Activated CD8-positive, alpha-beta T cell treated with anti-CD3 and anti-CD28 coated beads, Interleukin-2, amount 10 ng/mL, durations not matched to agents 7 days and 5 days (primary cell): Measurements from ENCODE around the gene GOLGA7B. TPM values are rescaled to one million over a fixed set of nuclear protein-coding genes. Genes with fewer than 3 reads are reported as not detected.

Experiments used
- ATAC-seq: fragments of 150-1000 bp; cut with Tn5 transposase; one replicate; pipeline ENCODE4 v1.10.0; 2021; ENCODE audit warnings: moderate library complexity
- CTCF ChIA-PET: fragments of 350-600 bp; sonication (Branson Sonifier 250); formaldehyde crosslinking; loops from one replicate; lab custom pipeline; 2021; ENCODE audit warnings: antibody characterized with exemption; lab: Charles Lee
- POLR2A ChIA-PET: fragments of 350-600 bp; sonication (Branson Sonifier 250); formaldehyde crosslinking; loops from one replicate; lab custom pipeline; 2021; ENCODE audit warnings: antibody characterized with exemption; lab: Charles Lee
- DNase-seq: peaks from one replicate; pipeline ENCODE4 v3.0.0-alpha.2; 2020
- H3K27ac Mint-ChIP-seq: one replicate; pipeline ENCODE4 v1.8.0; 2021; ENCODE audit warnings: mild to moderate bottlenecking, mixed read lengths
- H3K27me3 Mint-ChIP-seq: one replicate; pipeline ENCODE4 v1.8.0; 2021; ENCODE audit warnings: low read depth, mixed read lengths
- H3K36me3 Mint-ChIP-seq: one replicate; pipeline ENCODE4 v1.8.0; 2021; ENCODE audit warnings: low read depth, mixed read lengths
- H3K4me1 Mint-ChIP-seq: one replicate; pipeline ENCODE4 v1.8.0; 2021; ENCODE audit warnings: low read depth, mixed read lengths
- H3K4me3 Mint-ChIP-seq: one replicate; pipeline ENCODE4 v1.8.0; 2021; ENCODE audit warnings: mild to moderate bottlenecking, mixed read lengths
- H3K9me3 Mint-ChIP-seq: one replicate; pipeline ENCODE4 v1.8.0; 2022; ENCODE audit warnings: mixed read lengths; ENCODE audit not compliant: insufficient read depth
- total RNA-seq, 2 experiments: library from RNA; stranded (reverse); gene quantifications; one replicate each; pipeline ENCODE4 v1.2.3, GENCODE V29; 2021

GOLGA7B gene
- total RNA-seq, 2 experiments from 2014 or later = 10.4 to 11.0 TPM

- no peaks in the 10 kb centered on the region for H3K36me3 Mint-ChIP-seq
- no peaks in the 10 kb centered on the region for H3K4me1 Mint-ChIP-seq
- no peak overlapping the region for H3K27ac Mint-ChIP-seq
- no peak for ATAC-seq
- ChIA-PET CTCF (no interaction called here), POLR2A (no interaction called here)
- peaks cover 7% of the 10 kb centered on the region for H3K27me3 Mint-ChIP-seq
- no peak overlapping the region for H3K4me3 Mint-ChIP-seq
- no peak for DNase-seq
- H3K9me3 Mint-ChIP-seq = no peaks in the 10 kb centered on the region
Measured at GRCh38 chr10:97818572-97818971, 31.1 kb upstream of the GOLGA7B start.

GRCh38 chr10:97820096-97820704 lies 29.4 kb upstream of the GOLGA7B start:
- no peak for ATAC-seq
- CTCF ChIA-PET = interaction anchor here (1.5 kb wide), 1 partner anchor 49 kb away, joined by 3 read pairs; no protein-coding TSS in a partner anchor
- no peak for DNase-seq
- H3K4me3 Mint-ChIP-seq = no peak overlapping the region
- no peaks in the 10 kb centered on the region for H3K4me1 Mint-ChIP-seq
- H3K27ac Mint-ChIP-seq = no peak overlapping the region
- no peaks in the 10 kb centered on the region for H3K9me3 Mint-ChIP-seq
- peaks cover 7% of the 10 kb centered on the region for H3K27me3 Mint-ChIP-seq
- POLR2A ChIA-PET = no interaction called here
- no peaks in the 10 kb centered on the region for H3K36me3 Mint-ChIP-seq

GRCh38 chr10:97821308-97822038 lies 28.2 kb upstream of the GOLGA7B start:
- Mint-ChIP-seq H3K4me1 (no peaks in the 10 kb centered on the region), H3K9me3 (no peaks in the 10 kb centered on the region), H3K27ac (no peak overlapping the region), H3K4me3 (no peak overlapping the region), H3K36me3 (no peaks in the 10 kb centered on the region), H3K27me3 (peaks cover 7% of the 10 kb centered on the region)
- DNase-seq = no peak
- CTCF ChIA-PET = interaction anchor here (0.6 to 1.4 kb wide), 3 partner anchors 9 to 48 kb away, joined by 3 read pairs; no protein-coding TSS in a partner anchor
- no peak for ATAC-seq
- POLR2A ChIA-PET = no interaction called here

GRCh38 chr10:97822261-97822687 lies 27.4 kb upstream of the GOLGA7B start:
- Mint-ChIP-seq H3K4me3 (no peak overlapping the region), H3K27ac (no peak overlapping the region), H3K9me3 (no peaks in the 10 kb centered on the region), H3K27me3 (peaks cover 7% of the 10 kb centered on the region), H3K36me3 (no peaks in the 10 kb centered on the region), H3K4me1 (peaks cover 3% of the 10 kb centered on the region)
- ChIA-PET CTCF (interaction anchor here (0.6 to 1.4 kb wide), 2 partner anchors 10 to 47 kb away, joined by 3 read pairs; no protein-coding TSS in a partner anchor), POLR2A (no interaction called here)
- DNase-seq (no peak), ATAC-seq (no peak)

DNA sequence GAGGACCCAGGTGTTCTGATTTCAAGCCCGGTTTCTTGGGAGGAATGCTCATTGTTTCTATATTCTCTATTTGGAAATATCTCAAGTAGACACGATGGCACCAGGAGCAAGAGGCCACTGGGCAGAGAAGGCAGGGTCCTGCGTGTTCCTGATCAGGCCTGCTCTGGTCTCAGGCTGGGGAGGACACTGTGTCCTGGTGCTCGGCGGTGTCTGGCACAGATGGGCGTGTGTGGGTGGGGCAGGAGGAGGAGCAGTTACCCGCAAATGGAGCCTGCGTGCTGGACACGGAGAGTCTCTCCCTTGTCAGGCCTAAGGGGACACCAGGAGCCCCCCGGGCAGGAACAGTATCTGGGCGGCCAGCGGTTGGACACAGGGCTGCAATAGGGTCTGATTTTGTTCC lies 25.9 kb upstream of the GOLGA7B start:
- ChIA-PET POLR2A (no interaction called here), CTCF (interaction anchor here (1.5 kb wide), 1 partner anchor 31 kb away, joined by 5 read pairs; no protein-coding TSS in a partner anchor)
- DNase-seq (no peak), ATAC-seq (no peak)
- H3K9me3 Mint-ChIP-seq = no peaks in the 10 kb centered on the region
- peaks cover 15% of the 10 kb centered on the region for H3K4me1 Mint-ChIP-seq
- peak overlapping the region; percentile 63 for H3K27ac Mint-ChIP-seq
- no peak overlapping the region for H3K4me3 Mint-ChIP-seq
- H3K36me3 Mint-ChIP-seq = no peaks in the 10 kb centered on the region
- peaks cover 2% of the 10 kb centered on the region for H3K27me3 Mint-ChIP-seq

DNA sequence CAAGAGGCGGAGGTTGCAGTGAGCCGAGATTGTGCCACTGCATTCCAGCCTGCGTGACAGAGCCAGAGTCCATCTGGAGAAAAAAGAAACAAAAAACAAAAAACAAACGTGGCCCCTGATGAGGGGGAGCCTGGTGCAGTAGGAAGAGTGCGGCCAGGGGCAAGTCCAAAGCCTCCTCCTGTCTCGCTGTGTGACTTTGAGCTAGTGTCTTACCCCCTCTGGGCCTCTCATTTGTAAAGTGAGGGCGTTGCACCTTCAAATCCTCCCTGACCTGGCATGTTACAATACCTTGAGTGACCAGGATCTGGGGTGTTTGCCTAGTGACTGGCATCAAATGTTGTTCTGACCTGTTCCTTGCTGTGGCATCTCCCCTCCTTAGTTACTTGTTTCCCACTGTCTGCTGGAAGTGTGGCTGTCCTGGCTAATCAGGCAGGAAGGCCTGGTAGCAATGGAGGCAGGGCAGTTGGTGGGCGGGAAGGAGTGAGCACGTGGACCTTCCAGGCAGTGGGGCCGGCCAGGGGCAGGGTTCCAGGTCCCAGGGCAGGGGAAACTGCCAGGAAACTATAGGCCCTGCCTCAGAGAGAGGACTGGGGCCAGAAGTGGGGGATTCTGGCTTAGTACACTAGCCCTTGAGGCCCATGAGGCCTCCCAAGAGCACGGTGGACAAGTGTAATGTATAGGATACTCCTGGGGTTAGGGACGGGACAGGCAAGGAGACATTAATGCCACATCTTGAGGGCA lies 24.5 kb upstream of the GOLGA7B start:
- DNase-seq (no peak), ATAC-seq (no peak)
- POLR2A ChIA-PET = no interaction called here
- Mint-ChIP-seq H3K9me3 (no peaks in the 10 kb centered on the region), H3K4me3 (no peak overlapping the region), H3K36me3 (no peaks in the 10 kb centered on the region), H3K4me1 (peaks cover 28% of the 10 kb centered on the region), H3K27ac (peak overlapping the region; percentile 5), H3K27me3 (peaks cover under 1% of the 10 kb centered on the region)
- CTCF ChIA-PET = interaction anchor here (1.5 kb wide), 1 partner anchor 33 kb away, joined by 5 read pairs; no protein-coding TSS in a partner anchor

DNA sequence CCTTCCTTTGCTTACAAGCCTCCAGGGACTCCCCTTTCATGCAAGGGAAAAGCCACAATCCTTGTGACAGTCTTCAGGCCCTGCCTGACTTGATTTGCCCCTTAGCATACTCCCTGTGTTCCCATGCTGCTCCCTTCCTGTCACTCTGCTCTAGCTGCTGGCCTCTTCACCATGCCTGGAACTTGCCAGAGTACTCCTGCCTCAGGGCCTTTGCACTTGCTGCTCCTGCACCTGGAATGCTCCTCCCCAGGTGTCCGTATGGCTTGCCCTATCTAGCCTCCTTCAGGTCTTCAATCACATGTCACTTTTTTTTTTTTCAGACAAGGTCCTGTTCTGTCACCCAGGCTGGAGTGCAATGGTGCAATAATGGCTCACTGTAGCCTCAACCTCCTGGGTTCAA lies 22.8 kb upstream of the GOLGA7B start:
- H3K27ac Mint-ChIP-seq = no peak overlapping the region
- no peak overlapping the region for H3K4me3 Mint-ChIP-seq
- DNase-seq (no peak), ATAC-seq (no peak)
- H3K36me3 Mint-ChIP-seq = no peaks in the 10 kb centered on the region
- ChIA-PET CTCF (interaction anchor here (1.0 to 1.5 kb wide), 2 partner anchors 35 to 42 kb away, joined by 3 to 8 read pairs; no protein-coding TSS in a partner anchor), POLR2A (no interaction called here)
- H3K27me3 Mint-ChIP-seq = no peaks in the 10 kb centered on the region
- H3K9me3 Mint-ChIP-seq = no peaks in the 10 kb centered on the region
- peaks cover 36% of the 10 kb centered on the region for H3K4me1 Mint-ChIP-seq

GRCh38 chr10:97827702-97828291 lies 21.8 kb upstream of the GOLGA7B start:
- Mint-ChIP-seq H3K36me3 (no peaks in the 10 kb centered on the region), H3K9me3 (no peaks in the 10 kb centered on the region), H3K4me3 (no peak overlapping the region), H3K4me1 (peaks cover 36% of the 10 kb centered on the region), H3K27me3 (peaks cover 2% of the 10 kb centered on the region), H3K27ac (peak overlapping the region; percentile 75)
- no peak for DNase-seq
- no peak for ATAC-seq
- ChIA-PET CTCF (interaction anchor here (0.8 to 1.6 kb wide), 5 partner anchors 22 to 44 kb away, joined by 3 to 8 read pairs (median 3); partner anchors contain the start of gene GOLGA7B), POLR2A (interaction anchor here (1.2 kb wide), 1 partner anchor 22 kb away, joined by 4 read pairs; the partner anchor contains the start of gene GOLGA7B)

- H3K4me3 Mint-ChIP-seq = no peak overlapping the region
- POLR2A ChIA-PET = interaction anchor here (0.6 to 1.2 kb wide), 2 partner anchors 21 to 32 kb away, joined by 3 to 4 read pairs; partner anchors contain the start of gene GOLGA7B
- peak overlapping the region; percentile 75 for H3K27ac Mint-ChIP-seq
Measured at GRCh38 chr10:97828721-97829120, 20.9 kb upstream of the GOLGA7B start.

DNA sequence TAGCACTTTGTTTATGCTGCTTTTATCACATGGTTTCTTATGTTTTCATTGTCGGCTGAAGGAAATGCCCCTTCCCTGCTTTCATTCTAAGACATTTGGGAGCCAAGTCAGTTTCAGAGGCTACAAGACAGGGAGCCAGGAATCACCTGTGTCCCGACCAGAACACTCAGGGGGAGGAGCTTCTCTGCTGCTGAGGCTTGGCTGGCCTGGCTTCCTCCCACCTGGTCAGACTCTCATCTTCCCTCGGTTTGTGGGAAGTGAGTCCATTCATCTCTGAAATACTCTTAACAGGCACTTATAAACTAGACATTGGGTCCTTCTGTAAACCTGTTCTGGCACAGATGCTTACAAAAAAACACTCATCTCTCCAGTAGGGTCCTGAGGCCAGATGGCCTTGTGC lies 19.6 kb upstream of the GOLGA7B start:
- H3K9me3 Mint-ChIP-seq = no peaks in the 10 kb centered on the region
- CTCF ChIA-PET = interaction anchor here (1.3 kb wide), 1 partner anchor 38 kb away, joined by 5 read pairs; no protein-coding TSS in a partner anchor
- DNase-seq (no peak), ATAC-seq (no peak)
- H3K27ac Mint-ChIP-seq = peak overlapping the region; percentile 26
- POLR2A ChIA-PET = interaction anchor here (0.8 to 1.4 kb wide), 2 partner anchors 19 to 34 kb away, joined by 3 to 4 read pairs; partner anchors contain the start of gene GOLGA7B
- peaks cover 11% of the 10 kb centered on the region for H3K27me3 Mint-ChIP-seq
- no peaks in the 10 kb centered on the region for H3K36me3 Mint-ChIP-seq
- no peak overlapping the region for H3K4me3 Mint-ChIP-seq
- peaks cover 36% of the 10 kb centered on the region for H3K4me1 Mint-ChIP-seq

More at GRCh38 chr10:97828721-97829120, 20.9 kb upstream of the GOLGA7B start:
- Mint-ChIP-seq H3K27me3 (peaks cover 3% of the 10 kb centered on the region), H3K36me3 (no peaks in the 10 kb centered on the region), H3K9me3 (no peaks in the 10 kb centered on the region), H3K4me1 (peaks cover 36% of the 10 kb centered on the region)
- CTCF ChIA-PET = interaction anchor here (1.4 to 1.6 kb wide), 2 partner anchors 21 to 37 kb away, joined by 3 to 8 read pairs; partner anchors contain the start of gene GOLGA7B
- ATAC-seq (peak; percentile 77), DNase-seq (peak; percentile 49)

- POLR2A ChIA-PET = interaction anchor here (1.4 kb wide), 1 partner anchor 18 kb away, joined by 3 read pairs; the partner anchor contains the start of gene GOLGA7B
- H3K4me1 Mint-ChIP-seq = peaks cover 36% of the 10 kb centered on the region
Measured at GRCh38 chr10:97831259-97831658, 18.4 kb upstream of the GOLGA7B start.

More at GRCh38 chr10:97831259-97831658, 18.4 kb upstream of the GOLGA7B start:
- Mint-ChIP-seq H3K36me3 (peaks cover 3% of the 10 kb centered on the region), H3K27ac (peak overlapping the region; percentile 21), H3K9me3 (no peaks in the 10 kb centered on the region), H3K4me3 (no peak overlapping the region), H3K27me3 (peaks cover 11% of the 10 kb centered on the region)
- CTCF ChIA-PET = no interaction called here
- ATAC-seq (no peak), DNase-seq (no peak)
